Activated CD8-positive, alpha-beta memory T cell treated with anti-CD3 and anti-CD28 coated beads for 4 hours (primary cell): ENCODE results near the gene MAT1A.
"Not testable (repeated sequence)": the region's sequence is repeated elsewhere in the genome, so short reads cannot be mapped to it uniquely, and the experiment has no call there.

Experiments
- DNase-seq, 2 donors: peaks; one replicate each; pipeline ENCODE4 v3.0.0-alpha.2; 2020; ENCODE audit warnings: low read depth in 2 of 2

Gene MAT1A

GRCh38 chr10:80289451-80290287 lies at the start of gene MAT1A:
Gene MAT1A, minus strand, starts transcription at chr10:80289658. Its CDS starts 235 bp downstream, at chr10:80289423.
- no peak for DNase-seq

GRCh38 chr10:80333983-80334382 lies 44.5 kb upstream of the MAT1A start:
- DNase-seq = no peak

- DNase-seq = no peak
These were observed 35.5 kb upstream of the MAT1A start for GRCh38 chr10:80324891-80325364.

- no peak for DNase-seq
These were observed 34.6 kb upstream of the MAT1A start for GRCh38 chr10:80324086-80324485.

GRCh38 chr10:80323311-80323710 lies 33.9 kb upstream of the MAT1A start:
- no peak for DNase-seq

- DNase-seq = no peak
These were observed 33.3 kb upstream of the MAT1A start for GRCh38 chr10:80322711-80323110.

GRCh38 chr10:80322158-80322557 lies 32.7 kb upstream of the MAT1A start:
- DNase-seq = no peak

- DNase-seq = no peak
These were observed 31.7 kb upstream of the MAT1A start for GRCh38 chr10:80321183-80321582.

GRCh38 chr10:80320377-80320776 lies 30.9 kb upstream of the MAT1A start:
- no peak for DNase-seq

GRCh38 chr10:80319725-80320290 lies 30.4 kb upstream of the MAT1A start:
- DNase-seq = no peak

- no peak for DNase-seq
These were observed 29.9 kb upstream of the MAT1A start for GRCh38 chr10:80319318-80319717.

- no peak for DNase-seq
These were observed 29.3 kb upstream of the MAT1A start for GRCh38 chr10:80318742-80319141.

- DNase-seq = no peak
These were observed 25.9 kb upstream of the MAT1A start for GRCh38 chr10:80315391-80315790.

GRCh38 chr10:80313523-80313922 lies 24.1 kb upstream of the MAT1A start:
- DNase-seq = no peak

GRCh38 chr10:80305989-80306388 lies 16.5 kb upstream of the MAT1A start:
- not testable (repeated sequence) for DNase-seq

GRCh38 chr10:80296942-80297341 lies 7.5 kb upstream of the MAT1A start:
- no peak for DNase-seq

- DNase-seq = no peak
These were observed 3.3 kb upstream of the MAT1A start for GRCh38 chr10:80292607-80293239.

- no peak for DNase-seq
These were observed 1.2 kb upstream of the MAT1A start for GRCh38 chr10:80290474-80291220.

- no peak for DNase-seq
These were observed 609 bp downstream of the MAT1A start for GRCh38 chr10:80288849-80289248.

- DNase-seq = no peak
These were observed 4.9 kb downstream of the MAT1A start for GRCh38 chr10:80284522-80284921.

GRCh38 chr10:80283536-80284199 lies 5.8 kb downstream of the MAT1A start:
- no peak for DNase-seq

GRCh38 chr10:80283119-80283518 lies 6.3 kb downstream of the MAT1A start:
- DNase-seq = no peak
